ENCODE results near the gene CERS6.
A peak's percentile ranks its signal among the peaks of the same experiment; 100 is the strongest.
"Not testable (repeated sequence)": the region's sequence is repeated elsewhere in the genome, so short reads cannot be mapped to it uniquely, and the experiment has no call there.

The CERS6 gene, protein sequence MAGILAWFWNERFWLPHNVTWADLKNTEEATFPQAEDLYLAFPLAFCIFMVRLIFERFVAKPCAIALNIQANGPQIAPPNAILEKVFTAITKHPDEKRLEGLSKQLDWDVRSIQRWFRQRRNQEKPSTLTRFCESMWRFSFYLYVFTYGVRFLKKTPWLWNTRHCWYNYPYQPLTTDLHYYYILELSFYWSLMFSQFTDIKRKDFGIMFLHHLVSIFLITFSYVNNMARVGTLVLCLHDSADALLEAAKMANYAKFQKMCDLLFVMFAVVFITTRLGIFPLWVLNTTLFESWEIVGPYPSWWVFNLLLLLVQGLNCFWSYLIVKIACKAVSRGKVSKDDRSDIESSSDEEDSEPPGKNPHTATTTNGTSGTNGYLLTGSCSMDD

DNA sequence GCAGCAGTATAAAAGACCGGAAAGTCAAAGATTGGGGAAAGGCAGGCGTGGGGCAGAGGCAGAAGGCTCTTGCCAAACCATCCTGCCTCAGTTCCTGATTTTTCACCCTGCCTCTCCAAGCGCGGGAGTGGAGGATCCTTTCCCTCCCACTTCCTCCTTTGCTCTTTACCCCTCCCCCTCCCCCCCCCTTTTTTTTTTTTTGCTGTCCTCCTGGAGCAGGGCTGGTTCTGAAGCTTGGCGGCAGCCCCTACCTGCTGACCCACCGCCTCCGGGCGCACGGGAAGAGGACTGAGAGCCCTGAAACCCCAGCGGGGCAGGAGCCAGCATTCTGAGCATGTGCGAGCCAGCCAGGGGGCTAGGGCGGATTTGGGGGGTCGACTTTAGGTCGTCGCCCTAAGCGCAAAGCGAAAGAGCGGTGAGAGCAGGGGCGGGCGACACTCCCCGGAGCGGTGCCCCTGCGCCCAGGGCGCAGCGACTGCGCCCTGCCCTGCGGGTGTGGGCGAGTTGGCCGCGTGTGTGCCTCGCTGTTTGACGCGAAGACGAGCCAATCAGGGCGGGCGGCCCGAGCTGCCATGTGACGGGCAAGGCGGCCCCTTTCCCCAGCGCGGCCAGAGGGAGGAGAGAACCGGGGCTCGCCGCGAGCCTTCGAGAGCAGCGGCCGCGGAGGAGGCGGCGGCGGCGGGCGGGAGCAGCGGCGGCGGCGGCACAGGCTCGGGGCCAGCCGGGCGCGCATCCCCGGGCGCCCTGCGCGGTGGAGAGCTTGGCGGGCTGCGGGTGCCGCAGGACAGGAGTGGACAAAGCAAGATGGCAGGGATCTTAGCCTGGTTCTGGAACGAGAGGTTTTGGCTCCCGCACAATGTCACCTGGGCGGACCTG lies at the start of gene CERS6:
TSS of gene CERS6 (plus strand) at position 628 of the 876 bp plus-strand sequence. CDS start at position 805, 177 bp downstream.
- DNase-seq (ENCODE audit: low read depth, low spot score) = peak; percentile 60

DNA sequence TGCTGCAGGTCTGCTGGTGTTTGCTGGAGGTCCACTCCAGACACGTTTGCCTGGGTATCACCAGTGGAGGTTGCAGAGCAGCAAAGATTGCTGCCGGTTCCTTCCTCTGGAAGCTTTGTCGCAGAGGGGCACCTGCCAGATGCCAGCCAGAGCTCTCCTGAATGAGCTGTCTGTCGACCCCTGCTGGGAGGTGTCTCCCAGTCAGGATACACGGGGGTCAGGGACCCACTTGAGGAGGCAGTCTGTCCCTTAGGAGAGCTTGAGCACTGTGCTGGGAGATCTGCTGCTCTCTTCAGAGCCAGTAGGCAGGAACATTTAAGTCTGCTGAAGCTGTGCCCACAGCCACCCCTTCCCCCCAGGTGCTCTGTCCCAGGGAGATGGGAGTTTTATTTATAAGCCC lies 43.8 kb upstream of the CERS6 start:
- not testable (repeated sequence) for DNase-seq (ENCODE audit: low read depth, low spot score)

DNA sequence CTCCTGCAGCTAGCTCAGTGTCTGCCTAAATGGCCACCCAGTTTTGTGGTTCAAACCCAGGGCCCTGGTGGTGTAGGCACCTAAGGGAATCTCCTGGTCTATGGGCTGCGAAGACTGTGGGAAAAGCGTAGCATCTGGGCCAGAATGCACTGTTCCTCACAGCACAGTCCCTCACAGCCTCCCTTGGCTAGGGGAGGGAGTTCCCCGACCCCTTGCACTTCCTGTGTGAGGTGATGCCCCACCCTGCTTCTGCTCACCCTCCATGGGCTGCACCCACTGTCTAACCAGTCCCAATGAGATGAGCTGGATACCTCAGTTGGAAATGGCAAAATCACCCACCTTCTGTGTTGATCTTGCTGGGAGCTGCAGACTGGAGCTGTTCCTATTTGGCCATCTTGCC lies 43.0 kb upstream of the CERS6 start:
- not testable (repeated sequence) for DNase-seq (ENCODE audit: low read depth, low spot score)

DNA sequence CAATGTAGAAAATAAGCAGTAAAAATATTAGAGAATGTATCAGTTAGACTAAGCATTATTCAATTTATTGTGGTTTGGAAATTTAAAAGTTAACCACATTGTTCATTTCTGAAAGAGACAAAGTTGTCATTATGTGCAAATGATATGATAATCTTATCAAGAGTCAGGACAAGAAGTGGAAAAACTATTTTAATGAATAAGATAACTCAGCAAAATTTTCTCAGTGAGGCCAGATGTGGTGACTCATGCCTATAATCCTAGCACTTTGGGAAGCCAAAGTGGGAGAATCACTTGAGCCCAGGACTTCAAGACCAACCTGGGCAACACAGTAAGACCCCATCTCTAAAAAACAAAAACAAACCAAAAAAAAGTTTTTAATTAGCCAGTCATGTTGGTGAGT lies 39.5 kb upstream of the CERS6 start:
- no peak for DNase-seq (ENCODE audit: low read depth, low spot score)

DNA sequence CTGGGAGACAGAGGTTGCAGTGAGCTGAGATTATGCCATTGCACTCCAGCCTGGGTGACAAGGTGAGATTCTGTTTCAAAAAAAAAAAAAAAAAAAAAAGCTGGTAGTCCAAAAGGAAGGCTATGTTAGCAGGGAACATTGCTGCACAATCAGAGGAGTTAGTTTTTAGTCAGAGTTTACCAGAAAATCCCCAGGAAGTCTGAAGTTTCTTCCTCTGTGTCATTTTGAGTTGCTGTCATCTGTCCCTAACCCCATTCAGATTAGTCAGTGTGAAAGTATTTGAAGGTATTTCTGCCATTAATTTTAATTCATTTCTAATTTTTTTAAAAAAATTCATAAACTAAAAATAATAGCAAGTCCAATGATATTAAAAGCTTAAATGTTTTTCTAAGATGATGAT lies 33.5 kb upstream of the CERS6 start:
- DNase-seq (ENCODE audit: low read depth, low spot score) = no peak

DNA sequence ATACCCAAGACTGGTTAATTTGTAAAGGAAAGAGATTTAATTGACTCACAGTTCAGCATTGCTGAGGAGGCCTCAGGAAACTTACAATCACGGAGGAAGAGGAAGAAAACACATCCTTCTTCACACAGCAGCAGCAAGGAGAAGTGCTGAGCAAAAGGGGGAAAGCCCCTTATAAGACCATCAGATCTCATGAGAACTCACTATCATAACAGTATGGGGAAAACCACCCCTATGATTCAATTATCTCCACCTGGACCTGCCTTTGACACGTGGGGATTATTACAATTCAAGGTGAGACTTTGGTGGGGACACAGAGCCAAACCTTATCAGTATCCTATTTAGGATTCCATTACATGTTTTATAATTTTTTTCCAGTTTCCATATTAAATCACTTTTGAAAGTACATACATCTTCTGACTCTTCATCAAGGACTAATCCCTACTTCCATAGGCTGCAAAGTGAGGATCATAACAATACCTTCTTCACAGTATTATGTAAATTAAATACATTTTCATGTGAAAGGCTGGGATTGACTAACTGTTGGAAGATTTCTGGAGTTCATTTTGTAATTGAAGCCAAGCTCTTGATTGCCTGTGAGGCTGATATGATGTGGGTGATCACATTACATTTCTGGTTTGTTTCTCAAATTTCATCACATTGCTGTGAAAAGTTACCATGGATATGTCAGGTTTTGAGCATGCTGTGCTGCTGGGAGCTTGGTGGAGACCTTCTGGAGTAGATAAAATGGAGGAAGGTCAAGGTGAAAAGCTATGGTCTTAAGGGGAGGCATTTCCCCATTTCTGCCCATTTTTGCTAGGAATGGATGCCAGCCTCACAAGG lies 31.7 kb upstream of the CERS6 start:
- no peak for DNase-seq (ENCODE audit: low read depth, low spot score)

DNA sequence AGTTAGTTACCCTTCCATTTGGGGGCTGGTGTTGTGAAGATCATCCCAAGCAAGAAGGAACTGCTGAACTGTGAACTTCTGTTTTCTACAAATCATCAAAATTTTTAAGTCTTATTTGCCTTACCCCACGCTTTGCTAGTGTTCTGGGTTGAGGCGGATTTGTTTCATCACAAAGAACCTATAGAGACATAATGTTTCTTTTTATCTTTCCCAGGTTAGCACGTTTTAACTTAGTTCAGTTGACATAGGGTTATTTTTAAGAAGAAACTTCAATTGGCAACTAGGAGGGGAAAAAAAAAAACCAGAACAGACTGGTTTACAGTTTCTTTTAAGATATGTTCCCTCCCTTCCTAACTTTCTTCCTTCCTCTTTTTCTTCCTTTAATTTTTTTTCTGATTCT lies 31.1 kb upstream of the CERS6 start:
- no peak for DNase-seq (ENCODE audit: low read depth, low spot score)

DNA sequence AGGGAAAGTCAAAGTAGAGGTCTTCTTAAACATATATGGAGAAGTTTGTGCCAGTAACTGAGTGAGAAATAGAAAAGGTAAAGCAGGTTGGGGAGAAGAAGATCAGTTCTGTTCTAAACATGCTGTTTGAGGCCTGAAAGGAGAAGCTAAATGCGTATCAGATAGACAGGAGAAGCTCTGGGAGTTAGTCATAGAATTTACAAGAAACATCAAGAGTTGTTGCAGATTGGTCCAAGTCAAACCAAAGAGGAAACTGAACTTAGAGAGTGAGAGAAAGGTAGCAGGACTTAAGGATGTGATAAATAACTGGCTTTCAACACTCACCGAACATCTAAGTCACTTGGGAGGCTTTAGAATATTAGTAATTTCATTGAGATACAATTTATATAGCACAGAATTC lies 29.2 kb upstream of the CERS6 start:
- no peak for DNase-seq (ENCODE audit: low read depth, low spot score)

DNA sequence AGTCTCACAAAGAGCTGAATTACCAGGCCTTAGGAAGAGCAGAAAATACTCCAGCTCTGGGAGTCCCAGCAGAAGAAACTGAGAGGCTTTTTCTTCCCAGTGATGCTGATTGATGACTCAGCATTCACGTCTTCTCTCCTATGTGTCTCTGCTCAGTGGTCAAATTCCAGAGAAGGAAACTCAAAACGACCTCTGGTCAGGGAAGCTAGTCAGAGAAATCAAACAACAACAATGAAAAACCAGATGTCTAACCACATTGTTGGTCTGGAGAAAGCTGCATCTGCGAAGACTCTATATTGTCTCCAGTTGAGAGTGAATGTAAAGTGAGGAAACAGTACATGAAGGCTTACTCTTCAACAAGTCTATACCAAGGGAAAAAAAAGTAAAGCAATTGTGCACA lies 28.6 kb upstream of the CERS6 start:
- no peak for DNase-seq (ENCODE audit: low read depth, low spot score)

DNA sequence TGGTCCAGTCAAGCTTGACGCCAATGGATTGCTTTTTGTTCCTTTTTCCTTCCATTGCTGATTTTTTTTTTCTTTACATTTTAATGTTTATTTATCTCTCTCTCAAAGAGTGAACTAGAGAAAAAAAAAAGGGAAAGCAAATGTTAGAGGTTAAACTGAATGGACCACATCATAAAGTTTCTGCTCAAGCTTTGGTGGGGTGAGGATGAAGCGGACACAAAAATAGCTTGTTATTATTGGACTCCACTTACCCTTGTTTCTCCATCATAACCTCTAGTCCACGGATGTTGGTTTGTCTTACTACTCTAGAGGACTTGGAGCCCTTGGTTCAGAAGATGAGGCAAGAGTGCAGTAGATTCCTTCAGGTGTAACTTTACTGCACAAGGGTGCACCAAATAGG lies 27.6 kb upstream of the CERS6 start:
- DNase-seq (ENCODE audit: low read depth, low spot score) = no peak

DNA sequence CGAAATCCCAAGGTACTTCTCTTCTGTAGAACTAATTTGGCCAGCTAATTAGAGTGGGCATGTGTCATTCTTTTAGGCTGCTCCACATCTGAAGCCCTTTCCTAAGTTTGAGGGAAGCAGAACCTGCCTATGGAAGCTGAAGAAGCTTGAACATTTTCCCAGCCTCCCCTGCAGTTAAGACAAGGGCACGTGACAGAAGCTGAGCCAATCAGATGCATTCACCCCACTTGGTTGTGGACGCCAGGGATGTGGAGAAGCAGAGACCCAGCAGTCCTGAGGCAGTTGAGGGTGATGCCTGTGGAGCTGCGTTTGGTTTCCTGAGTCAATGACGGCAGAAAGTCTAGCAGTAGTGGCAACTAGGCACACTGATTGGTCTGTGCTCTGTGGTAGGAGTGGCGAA lies 26.1 kb upstream of the CERS6 start:
- no peak for DNase-seq (ENCODE audit: low read depth, low spot score)

DNA sequence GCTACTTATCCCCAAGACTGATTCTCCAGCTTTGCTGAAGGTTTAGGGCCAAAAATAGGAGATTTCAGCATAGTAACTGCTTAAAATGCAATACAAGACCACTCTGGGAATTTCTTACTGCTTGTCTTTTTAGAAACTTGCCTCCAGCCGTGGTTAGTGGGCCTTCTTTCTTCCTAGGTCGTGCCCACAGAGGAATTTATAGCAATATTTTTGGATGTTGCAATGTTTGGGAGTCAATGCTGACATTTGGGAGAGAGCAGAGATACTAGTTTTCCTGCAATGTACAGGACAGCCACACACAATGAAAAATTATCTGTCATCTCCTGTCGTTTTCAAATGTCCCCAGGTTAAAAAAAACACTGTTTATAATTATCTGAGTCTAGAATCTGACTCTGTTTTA lies 25.6 kb upstream of the CERS6 start:
- no peak for DNase-seq (ENCODE audit: low read depth, low spot score)

DNA sequence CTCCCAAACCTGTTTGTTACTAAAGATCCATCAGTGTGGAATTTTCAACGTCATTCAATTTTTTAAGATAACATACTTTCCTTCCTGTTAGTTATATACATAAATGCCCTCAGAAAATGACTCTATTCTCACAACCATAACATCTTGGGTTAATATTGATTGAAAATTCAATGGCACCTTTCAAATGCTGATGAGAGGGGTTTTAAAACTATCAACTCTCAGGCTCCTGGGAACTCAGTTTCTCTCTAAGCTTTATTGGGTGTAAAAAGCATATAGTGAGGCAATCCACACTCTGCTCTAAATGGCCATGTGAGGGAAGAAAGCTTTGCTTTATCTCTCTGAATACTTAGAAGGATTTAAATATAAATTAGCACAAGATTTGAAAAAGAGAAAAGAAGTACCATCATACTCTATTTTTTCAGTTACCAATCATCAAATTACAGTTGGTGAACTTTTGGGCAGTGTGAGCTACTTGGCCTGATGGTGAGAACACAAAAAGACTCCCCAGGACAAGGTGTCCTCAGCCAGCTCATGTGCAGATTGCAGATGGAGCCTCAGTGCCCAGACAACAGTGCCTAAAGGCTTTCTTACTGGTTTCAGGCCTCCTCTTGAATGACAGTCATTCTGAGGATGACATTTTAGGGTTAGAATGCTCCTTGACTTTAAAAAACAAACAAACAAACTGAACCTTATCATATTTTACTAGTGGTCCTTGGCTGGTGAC lies 24.6 kb upstream of the CERS6 start:
- DNase-seq (ENCODE audit: low read depth, low spot score) = no peak

DNA sequence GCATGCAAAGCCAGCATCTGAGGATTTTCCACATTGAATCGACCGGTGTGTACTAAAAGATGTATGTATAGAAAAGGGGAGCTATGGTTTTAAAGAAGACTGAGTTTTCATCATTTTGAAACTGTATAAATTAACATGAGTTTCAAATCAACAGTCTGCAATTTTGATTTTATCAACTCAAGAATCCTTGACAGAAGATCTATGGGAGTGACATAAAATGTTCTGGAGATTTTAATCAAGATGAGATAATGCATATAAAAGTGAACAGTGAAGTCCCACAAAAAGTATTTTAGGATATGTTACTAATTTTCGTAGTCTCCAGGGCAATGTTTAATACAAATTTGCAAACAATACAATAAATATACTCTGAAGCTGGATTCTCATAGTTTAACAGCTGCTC lies 24.0 kb upstream of the CERS6 start:
- no peak for DNase-seq (ENCODE audit: low read depth, low spot score)

DNA sequence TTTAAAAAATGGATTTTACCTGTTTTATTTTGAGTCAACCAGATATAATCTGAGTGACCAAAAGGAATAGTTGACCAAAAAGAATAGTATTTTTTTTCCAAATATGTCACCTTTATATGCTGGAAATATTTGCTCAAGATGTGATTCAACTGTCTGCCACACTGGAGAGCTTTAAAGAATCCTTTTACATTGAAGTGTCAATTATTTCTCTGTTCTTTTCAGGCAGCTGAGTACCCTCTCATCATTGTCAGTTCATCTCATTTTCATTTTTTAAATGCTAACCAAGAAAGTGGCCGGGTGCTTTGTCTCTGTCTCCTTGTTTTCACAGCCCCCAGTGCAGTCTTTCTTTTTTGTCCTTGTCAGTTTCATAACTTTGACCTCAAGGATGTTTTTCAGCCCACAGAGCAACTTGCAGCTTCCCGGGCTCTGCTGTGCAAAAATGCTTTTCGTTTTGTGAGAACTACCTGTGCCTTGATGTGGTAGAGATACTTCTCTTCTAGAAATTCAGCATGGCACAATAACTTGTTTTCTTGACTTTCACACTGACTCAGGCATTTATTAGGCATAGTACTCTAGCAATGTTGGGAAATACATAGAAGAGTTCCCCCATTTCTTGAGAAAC lies 23.4 kb upstream of the CERS6 start:
- DNase-seq (ENCODE audit: low read depth, low spot score) = no peak

DNA sequence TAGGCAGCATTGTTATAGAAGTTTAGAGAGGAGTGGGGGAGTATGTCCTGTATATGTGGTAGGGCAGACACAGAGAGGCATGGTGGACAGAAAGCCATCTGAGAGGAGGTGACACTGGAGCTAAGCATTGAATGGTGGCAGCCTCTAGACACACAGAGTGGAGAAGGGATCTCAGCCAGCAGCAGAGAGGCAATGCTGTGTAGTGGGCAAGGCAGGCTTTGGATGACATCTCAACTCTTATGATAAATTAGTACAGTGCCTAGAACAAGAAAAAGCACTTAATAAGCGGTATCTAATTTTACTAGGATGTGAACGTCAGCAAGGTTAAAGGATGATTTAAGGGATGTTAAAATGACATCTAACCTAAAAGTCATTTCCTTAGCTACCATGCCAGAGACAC lies 22.5 kb upstream of the CERS6 start:
- no peak for DNase-seq (ENCODE audit: low read depth, low spot score)

DNA sequence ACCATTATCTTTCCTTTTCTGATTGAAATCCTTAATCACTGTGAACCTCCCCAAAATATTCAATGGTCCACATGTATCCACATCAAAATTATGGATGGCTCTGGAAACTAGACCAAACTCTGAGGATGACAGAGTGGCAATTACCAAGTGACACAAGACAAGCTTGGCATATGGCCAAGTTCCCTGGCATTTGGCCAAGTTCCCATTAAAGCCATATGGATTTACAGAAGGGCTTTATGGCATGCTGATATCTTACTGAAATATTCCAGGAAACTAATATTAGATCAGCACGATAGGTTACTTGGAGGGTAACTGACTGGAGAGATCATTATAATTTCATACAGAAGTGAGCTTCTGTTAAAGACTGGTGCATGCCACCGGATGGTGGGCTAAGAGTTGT lies 21.9 kb upstream of the CERS6 start:
- DNase-seq (ENCODE audit: low read depth, low spot score) = no peak

DNA sequence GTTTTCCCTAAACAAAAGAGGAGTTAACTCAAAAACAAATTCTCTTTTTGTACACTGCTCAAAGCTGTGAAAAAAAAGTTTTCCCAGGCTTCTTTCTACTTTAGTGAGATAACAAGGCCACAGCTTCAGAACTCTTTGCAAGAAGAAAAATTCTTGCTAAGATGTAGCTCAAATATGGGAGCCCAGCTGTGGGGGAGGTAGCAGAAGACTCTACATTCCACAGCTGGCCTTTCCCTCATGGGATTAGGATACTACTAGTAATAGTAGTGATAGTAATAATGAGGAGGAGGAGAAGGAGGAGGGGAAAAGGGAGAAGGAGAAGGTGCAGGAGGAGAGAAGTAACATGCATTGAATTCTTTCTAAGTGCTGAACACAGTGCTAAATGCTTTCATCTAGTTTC lies 19.2 kb upstream of the CERS6 start:
- no peak for DNase-seq (ENCODE audit: low read depth, low spot score)

DNA sequence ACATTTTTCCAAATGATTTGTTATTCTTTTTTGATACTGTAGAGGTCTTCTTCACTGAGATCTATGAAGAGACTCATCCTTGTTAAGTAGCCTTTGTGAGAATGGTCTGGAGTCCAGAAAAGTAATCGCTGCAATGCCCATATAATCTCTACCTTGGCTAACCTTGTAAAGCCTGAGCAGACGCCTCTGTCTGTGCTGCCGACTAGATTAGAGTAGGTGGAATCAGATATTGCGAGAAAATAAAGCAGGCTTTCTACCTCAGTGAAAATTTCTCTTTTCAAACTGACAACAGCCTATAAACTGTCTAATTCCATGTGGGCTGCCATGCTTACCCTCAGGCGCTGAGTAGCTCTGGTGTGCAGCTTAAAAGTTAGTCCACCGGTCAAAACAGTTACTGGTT lies 17.5 kb upstream of the CERS6 start:
- DNase-seq (ENCODE audit: low read depth, low spot score) = no peak

DNA sequence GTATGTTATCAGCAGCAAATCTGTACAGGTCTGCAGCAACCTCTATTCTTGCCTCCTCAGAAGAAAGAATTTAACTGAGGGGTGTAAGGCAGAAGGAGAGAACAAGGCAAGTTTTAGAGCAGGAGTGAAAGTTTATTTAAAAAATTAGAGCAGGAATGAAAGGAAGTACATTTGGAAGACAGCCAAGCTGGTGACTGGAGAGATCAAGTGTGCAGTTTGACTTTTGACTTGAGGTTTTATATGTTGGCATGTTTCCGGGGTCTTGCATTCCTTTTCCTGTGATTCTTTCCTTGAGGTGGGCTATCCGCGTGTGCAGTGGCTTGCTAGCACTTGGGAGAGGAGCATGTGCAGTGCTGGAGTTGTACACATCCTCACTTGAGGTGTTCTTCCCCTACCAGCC lies 16.5 kb upstream of the CERS6 start:
- DNase-seq (ENCODE audit: low read depth, low spot score) = no peak
